Measurements from ENCODE around the gene CST7.

Gene CST7

DNA sequence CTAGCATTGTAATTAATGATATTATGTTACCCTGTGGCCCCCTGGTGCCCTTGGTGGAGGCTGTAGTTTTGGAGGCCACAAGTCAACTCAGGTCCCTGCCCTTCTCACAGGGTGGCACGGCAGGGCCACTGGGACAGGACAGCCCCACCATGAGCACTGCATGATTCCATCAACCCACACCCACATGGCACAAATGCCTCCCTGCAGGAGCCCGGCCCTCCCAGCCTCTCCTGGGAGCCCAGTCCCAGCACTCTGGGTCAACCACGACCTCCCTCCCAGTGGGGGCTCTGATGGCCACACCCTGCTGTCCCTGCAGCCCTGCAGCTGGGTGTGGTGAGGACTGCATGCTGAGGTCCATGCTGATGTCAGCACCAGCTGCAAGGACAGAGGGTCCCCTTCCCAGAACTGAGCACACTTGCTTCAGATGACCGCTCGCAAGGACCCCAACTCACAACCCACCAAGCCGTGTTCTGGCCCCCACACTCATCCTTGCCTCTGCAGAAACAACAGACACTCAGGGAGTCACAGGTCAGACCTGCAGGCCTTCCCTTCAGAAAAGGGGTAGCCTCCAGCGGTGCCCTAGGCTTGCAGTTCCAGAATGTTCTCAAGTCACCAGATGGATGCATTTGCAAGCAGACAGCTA, 15.7 kb upstream of the CST7 start:
- DNase-seq (ENCODE audit: extremely low read depth, insufficient read length): no peak
- no peak overlapping the region for H3K4me3 ChIP-seq (replicated peaks; ENCODE audit: low read depth, low read length)
- H3K27me3 ChIP-seq (replicated peaks; ENCODE audit: control insufficient read depth, insufficient read depth, low read length): no peaks in the 10 kb centered on the region
- H3K36me3 ChIP-seq (ENCODE audit: control insufficient read depth, insufficient read depth, low read length): no peaks in the 10 kb centered on the region
- TF ChIP-seq, protein P1, sequence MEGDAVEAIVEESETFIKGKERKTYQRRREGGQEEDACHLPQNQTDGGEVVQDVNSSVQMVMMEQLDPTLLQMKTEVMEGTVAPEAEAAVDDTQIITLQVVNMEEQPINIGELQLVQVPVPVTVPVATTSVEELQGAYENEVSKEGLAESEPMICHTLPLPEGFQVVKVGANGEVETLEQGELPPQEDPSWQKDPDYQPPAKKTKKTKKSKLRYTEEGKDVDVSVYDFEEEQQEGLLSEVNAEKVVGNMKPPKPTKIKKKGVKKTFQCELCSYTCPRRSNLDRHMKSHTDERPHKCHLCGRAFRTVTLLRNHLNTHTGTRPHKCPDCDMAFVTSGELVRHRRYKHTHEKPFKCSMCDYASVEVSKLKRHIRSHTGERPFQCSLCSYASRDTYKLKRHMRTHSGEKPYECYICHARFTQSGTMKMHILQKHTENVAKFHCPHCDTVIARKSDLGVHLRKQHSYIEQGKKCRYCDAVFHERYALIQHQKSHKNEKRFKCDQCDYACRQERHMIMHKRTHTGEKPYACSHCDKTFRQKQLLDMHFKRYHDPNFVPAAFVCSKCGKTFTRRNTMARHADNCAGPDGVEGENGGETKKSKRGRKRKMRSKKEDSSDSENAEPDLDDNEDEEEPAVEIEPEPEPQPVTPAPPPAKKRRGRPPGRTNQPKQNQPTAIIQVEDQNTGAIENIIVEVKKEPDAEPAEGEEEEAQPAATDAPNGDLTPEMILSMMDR (IDR thresholded peaks at IDR 0.05; ENCODE audit: insufficient read depth, low read length, poor library complexity, severe bottlenecking): no peak

DNA sequence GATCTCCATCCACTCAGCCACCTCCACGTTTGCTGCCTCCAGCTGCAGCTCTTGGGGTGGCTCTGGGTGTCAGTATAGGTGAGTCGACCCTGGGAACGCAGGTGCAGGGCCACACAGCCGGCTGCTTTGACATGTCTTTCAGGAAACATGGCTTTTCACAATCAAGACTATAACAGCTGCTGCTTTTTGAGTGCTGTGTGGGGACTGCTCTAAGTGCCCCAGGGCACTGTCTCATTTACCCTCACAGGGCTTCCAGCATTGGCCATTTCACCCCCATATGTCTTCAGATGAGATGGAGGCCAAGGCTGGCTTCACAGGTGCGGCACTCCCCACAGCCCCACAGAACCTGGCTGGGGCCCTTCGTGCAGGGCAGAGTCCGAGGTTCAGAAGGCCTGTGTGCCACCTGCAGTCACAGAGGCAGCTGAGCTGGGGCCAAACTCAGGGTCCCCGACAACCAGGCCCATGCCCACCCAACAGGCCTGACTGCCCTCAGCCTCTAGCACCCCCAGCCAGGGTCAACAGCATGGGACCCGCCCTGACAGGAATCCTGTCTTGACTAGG, 14.9 kb upstream of the CST7 start:
- no peaks in the 10 kb centered on the region for H3K36me3 ChIP-seq (ENCODE audit: control insufficient read depth, insufficient read depth, low read length)
- H3K27me3 ChIP-seq (replicated peaks; ENCODE audit: control insufficient read depth, insufficient read depth, low read length): no peaks in the 10 kb centered on the region
- no peak overlapping the region for H3K4me3 ChIP-seq (replicated peaks; ENCODE audit: low read depth, low read length)
- no peak for DNase-seq (ENCODE audit: extremely low read depth, insufficient read length)
- TF ChIP-seq, protein P1 (IDR thresholded peaks at IDR 0.05; ENCODE audit: insufficient read depth, low read length, poor library complexity, severe bottlenecking): no peak

DNA sequence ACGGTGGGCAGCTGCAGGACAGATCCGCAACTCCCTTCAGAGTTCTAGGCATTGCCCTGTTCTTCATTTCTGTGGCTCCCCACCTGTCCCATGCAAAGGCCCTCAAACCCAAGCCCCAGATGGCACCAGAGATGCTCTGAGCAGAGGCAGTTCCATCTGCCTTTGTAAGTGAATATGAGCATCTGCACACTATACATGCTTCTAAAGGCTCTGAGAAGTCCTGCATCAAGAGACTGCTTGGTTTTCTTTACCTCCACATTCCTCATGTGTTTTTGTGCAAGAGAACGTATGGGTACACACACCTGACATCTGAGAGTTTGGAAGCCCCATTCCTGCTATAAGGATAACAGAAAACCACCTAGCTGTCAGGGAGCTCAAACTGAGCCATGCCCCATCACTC, 14.4 kb upstream of the CST7 start:
- no peak for DNase-seq (ENCODE audit: extremely low read depth, insufficient read length)
- TF ChIP-seq, protein P1 (IDR thresholded peaks at IDR 0.05; ENCODE audit: insufficient read depth, low read length, poor library complexity, severe bottlenecking): no peak

DNA sequence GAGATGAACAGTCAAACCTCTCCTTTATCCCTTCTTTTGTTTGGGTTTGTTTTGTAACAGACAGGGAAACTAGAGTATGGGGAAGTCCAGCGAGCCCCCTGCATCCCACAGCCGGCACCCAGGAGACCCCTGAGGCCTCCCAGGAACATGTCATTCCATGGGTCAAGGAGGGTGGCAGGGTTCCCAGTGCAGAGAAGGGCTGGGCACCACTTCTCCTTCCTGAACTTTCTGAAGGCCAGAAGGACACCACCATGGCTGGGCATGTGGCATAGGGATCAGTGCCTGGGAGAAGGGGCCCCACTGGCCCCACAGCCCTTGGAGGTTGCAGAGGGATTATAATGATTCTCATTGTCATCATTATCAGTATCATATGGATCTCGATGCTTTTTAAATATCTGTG, 13.9 kb upstream of the CST7 start:
- no peaks in the 10 kb centered on the region for H3K36me3 ChIP-seq (ENCODE audit: control insufficient read depth, insufficient read depth, low read length)
- H3K4me3 ChIP-seq (replicated peaks; ENCODE audit: low read depth, low read length): no peak overlapping the region
- H3K27me3 ChIP-seq (replicated peaks; ENCODE audit: control insufficient read depth, insufficient read depth, low read length): no peaks in the 10 kb centered on the region
- TF ChIP-seq, protein P1 (IDR thresholded peaks at IDR 0.05; ENCODE audit: insufficient read depth, low read length, poor library complexity, severe bottlenecking): no peak
- DNase-seq (ENCODE audit: extremely low read depth, insufficient read length): no peak

More for the DNA sequence above, 14.4 kb upstream of the CST7 start:
- H3K36me3 ChIP-seq (ENCODE audit: control insufficient read depth, insufficient read depth, low read length): no peaks in the 10 kb centered on the region
- no peaks in the 10 kb centered on the region for H3K27me3 ChIP-seq (replicated peaks; ENCODE audit: control insufficient read depth, insufficient read depth, low read length)
- no peak overlapping the region for H3K4me3 ChIP-seq (replicated peaks; ENCODE audit: low read depth, low read length)

- no peak for DNase-seq (ENCODE audit: extremely low read depth, insufficient read length)
- no peak overlapping the region for H3K4me3 ChIP-seq (replicated peaks; ENCODE audit: low read depth, low read length)
- H3K27me3 ChIP-seq (replicated peaks; ENCODE audit: control insufficient read depth, insufficient read depth, low read length): no peaks in the 10 kb centered on the region
These were observed 13.1 kb upstream of the CST7 start for GRCh38 chr20:24935766-24936525.

More at GRCh38 chr20:24935766-24936525, 13.1 kb upstream of the CST7 start:
- TF ChIP-seq, protein P1 (IDR thresholded peaks at IDR 0.05; ENCODE audit: insufficient read depth, low read length, poor library complexity, severe bottlenecking): no peak
- H3K36me3 ChIP-seq (ENCODE audit: control insufficient read depth, insufficient read depth, low read length): no peaks in the 10 kb centered on the region
